ENCODE measurements around the gene TSPOAP1. TPM values are rescaled to one million over a fixed set of nuclear protein-coding genes. Genes with fewer than 3 reads are reported as not detected.

TSPOAP1 gene
- total and polyA plus RNA-seq, 8 donors, result 6.5 to 68.8 (median 11.6) TPM; not detected in 1

DNA sequence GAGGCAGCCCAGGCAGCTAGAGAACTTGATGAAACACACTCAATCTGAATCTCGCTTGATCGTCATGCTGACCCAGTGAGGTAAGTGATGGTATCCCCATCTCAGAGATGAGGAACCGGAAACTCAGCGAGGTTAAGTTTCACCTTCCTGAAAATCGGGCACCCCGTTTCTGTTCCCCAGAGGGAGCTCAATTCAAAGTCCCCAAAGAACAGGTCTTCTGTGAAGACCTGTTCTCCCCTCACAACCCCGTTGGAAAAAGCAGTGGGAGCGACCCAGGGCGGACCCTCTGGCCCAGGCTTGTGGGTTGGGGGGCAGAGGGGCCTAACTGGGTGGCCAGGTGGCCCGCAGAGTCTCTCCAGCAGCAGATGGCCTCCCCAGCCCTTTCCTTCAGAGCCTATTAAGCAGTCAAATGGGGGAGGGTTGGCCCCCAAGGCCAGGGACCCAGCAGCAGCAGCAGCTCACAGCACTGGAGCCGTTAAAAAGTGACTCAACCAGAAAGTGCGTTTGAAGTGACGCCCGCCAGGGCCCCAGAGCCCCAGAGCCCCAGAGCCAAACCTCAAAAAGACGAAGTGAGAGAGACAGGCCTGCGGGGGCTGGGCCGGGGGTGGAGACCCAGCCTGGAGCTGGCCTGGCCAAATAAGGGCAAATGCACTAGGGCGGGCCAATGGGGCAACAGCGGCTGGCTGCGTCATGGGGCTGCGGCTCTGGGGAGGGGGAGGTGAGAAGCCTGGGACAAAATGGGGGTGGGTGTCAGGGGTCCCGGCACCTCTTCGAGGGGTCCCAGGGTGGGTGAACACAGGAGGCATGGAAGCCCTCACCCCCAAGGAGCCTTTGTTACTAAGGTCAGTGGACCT lies 9.2 kb upstream of the TSPOAP1 start:
- H3K36me3 ChIP-seq, result peaks cover 0 to 1% (median 0%) of the 10 kb centered on the region in 4 donors
- WGBS, 5 donors, result 32 to 39% (median 38%) methylated on average over 22 to 23 of the region's 23 CpGs
- H3K4me1 ChIP-seq, result peaks cover 10 to 83% (median 30%) of the 10 kb centered on the region in 4 donors
- peak overlapping the region in 3 of 4 donors; percentile 14 to 22 (median 19) for H3K4me3 ChIP-seq
- no peaks in the 10 kb centered on the region for H3K9me3 ChIP-seq
- TF ChIP-seq POLR2AphosphoS5 (IDR thresholded peaks at IDR 0.05) (peak in 2 of 3 donors; percentile 43 to 52), EP300 (IDR thresholded peaks at IDR 0.05) (no peak)
- TF ChIP-seq, protein P1, sequence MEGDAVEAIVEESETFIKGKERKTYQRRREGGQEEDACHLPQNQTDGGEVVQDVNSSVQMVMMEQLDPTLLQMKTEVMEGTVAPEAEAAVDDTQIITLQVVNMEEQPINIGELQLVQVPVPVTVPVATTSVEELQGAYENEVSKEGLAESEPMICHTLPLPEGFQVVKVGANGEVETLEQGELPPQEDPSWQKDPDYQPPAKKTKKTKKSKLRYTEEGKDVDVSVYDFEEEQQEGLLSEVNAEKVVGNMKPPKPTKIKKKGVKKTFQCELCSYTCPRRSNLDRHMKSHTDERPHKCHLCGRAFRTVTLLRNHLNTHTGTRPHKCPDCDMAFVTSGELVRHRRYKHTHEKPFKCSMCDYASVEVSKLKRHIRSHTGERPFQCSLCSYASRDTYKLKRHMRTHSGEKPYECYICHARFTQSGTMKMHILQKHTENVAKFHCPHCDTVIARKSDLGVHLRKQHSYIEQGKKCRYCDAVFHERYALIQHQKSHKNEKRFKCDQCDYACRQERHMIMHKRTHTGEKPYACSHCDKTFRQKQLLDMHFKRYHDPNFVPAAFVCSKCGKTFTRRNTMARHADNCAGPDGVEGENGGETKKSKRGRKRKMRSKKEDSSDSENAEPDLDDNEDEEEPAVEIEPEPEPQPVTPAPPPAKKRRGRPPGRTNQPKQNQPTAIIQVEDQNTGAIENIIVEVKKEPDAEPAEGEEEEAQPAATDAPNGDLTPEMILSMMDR (IDR thresholded peaks at IDR 0.05), result no peak
- DNase-seq, result peak; percentile 74 to 90
- H3K27me3 ChIP-seq, result peaks cover 0 to 21% (median 0%) of the 10 kb centered on the region in 3 donors
- peak overlapping the region; percentile 83 to 93 (median 87) for H3K27ac ChIP-seq
- intact Hi-C loops (cut with DNase I; ENCODE audit: low total_unique reads), result no loop called here

GRCh38 chr17:58337210-58337599 lies 8.6 kb upstream of the TSPOAP1 start:
- H3K9me3 ChIP-seq, result no peaks in the 10 kb centered on the region
- intact Hi-C loops (cut with DNase I; ENCODE audit: low total_unique reads), result no loop called here
- H3K4me1 ChIP-seq, result peaks cover 10 to 83% (median 30%) of the 10 kb centered on the region in 4 donors
- 41 to 54% (median 52%) methylated on average over 7 of the region's 7 CpGs for WGBS, 5 donors
- peaks cover 0 to 23% (median 0%) of the 10 kb centered on the region in 3 donors for H3K27me3 ChIP-seq
- H3K4me3 ChIP-seq, result peak overlapping the region in 2 of 4 donors; percentile 14 to 19
- H3K27ac ChIP-seq, result peak overlapping the region; percentile 83 to 93 (median 87)
- DNase-seq, result no peak
- no peaks in the 10 kb centered on the region for H3K36me3 ChIP-seq
- TF ChIP-seq EP300 (IDR thresholded peaks at IDR 0.05), result no peak
- TF ChIP-seq, protein P1 (IDR thresholded peaks at IDR 0.05), result no peak
- TF ChIP-seq POLR2AphosphoS5 (IDR thresholded peaks at IDR 0.05), result no peak
- TF ChIP-seq POLR2A (IDR thresholded peaks at IDR 0.05), result no peak

DNA sequence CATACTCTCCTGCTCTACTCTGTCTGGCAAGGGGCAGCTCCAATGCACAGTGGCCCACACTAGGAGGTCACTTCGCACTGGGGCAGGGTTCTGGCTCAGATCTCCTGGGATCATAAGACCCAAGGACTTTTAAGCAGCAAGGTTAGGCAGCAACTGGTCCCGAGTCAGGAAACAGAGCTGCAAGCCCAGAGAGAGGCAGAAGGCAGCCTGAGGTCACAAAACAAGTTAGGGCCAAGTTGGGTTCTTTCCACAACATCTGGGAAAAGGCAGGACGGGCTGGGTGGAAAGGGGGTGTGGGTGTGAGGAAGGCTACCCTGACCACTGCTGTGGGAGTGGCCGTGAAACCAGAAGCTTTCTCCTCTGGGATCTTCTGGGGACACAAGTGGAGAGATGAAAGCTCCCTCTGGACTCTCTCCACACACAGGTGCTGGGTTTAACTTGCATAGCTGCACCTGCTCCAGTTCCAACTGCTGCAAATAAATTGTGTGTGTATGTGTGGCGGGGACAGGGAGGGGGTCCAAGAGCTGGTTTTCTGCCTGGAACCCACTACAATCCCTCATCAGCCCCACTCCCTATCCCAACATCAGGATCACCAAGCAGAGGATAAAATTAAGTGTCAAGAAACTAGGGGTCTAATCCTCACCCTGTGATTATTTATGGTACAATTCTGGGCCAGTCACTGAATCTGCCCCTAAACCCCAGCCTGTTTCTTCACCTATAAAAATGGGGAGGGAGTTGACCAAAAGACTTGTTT lies 8.0 kb upstream of the TSPOAP1 start:
- no peak for TF ChIP-seq EP300 (IDR thresholded peaks at IDR 0.05)
- TF ChIP-seq, protein P1 (IDR thresholded peaks at IDR 0.05), result no peak
- 27 to 52% (median 46%) methylated on average over 5 of the region's 5 CpGs for WGBS, 5 donors
- Histone ChIP-seq H3K27me3 (peaks cover 0 to 23% (median 0%) of the 10 kb centered on the region in 3 donors), H3K4me1 (peaks cover 10 to 83% (median 30%) of the 10 kb centered on the region in 4 donors), H3K27ac (peak overlapping the region; percentile 83 to 93 (median 87)), H3K4me3 (no peak overlapping the region), H3K36me3 (no peaks in the 10 kb centered on the region), H3K9me3 (no peaks in the 10 kb centered on the region)
- intact Hi-C loops (cut with DNase I; ENCODE audit: low total_unique reads), result no loop called here
- no peak for DNase-seq

GRCh38 chr17:58335779-58336455 lies 7.3 kb upstream of the TSPOAP1 start:
- peaks cover 0 to 23% (median 0%) of the 10 kb centered on the region in 3 donors for H3K27me3 ChIP-seq
- no peak for TF ChIP-seq POLR2A (IDR thresholded peaks at IDR 0.05)
- no peak for TF ChIP-seq EP300 (IDR thresholded peaks at IDR 0.05)
- peak in 2 of 3 donors; percentile 36 to 56 for TF ChIP-seq POLR2AphosphoS5 (IDR thresholded peaks at IDR 0.05)
- peaks cover 10 to 76% (median 30%) of the 10 kb centered on the region in 4 donors for H3K4me1 ChIP-seq
- no peaks in the 10 kb centered on the region for H3K36me3 ChIP-seq
- peak overlapping the region; percentile 33 to 93 (median 87) for H3K27ac ChIP-seq
- peak; percentile 53 to 68 for DNase-seq
- WGBS, 5 donors, result 49 to 70% (median 58%) methylated on average over 4 of the region's 4 CpGs
- intact Hi-C loops (cut with DNase I; ENCODE audit: low total_unique reads), result no loop called here
- H3K9me3 ChIP-seq, result no peaks in the 10 kb centered on the region
- no peak overlapping the region for H3K4me3 ChIP-seq
